ENCODE measurements around the gene TEX10.
A peak's percentile ranks its signal among the peaks of the same experiment; 100 is the strongest.

TEX10 gene

GRCh38 chr9:100295240-100295639 lies 57.5 kb downstream of the TEX10 start:
- no peaks in the 10 kb centered on the region for H3K9me3 ChIP-seq (ENCODE audit: control insufficient read depth, insufficient read depth, low read depth, low read length)
- H3K27ac ChIP-seq (ENCODE audit: extremely low read depth, low read depth, low read length): no peak overlapping the region
- ChIA-PET POLR2A (no interaction called here), CTCF (interaction anchor here (0.6 to 1.1 kb wide), 2 partner anchors 27 to 268 kb away, joined by 5 to 6 read pairs; no protein-coding TSS in a partner anchor)
- H3K36me3 ChIP-seq (ENCODE audit: control insufficient read depth in 2 of 2, insufficient read depth in 1 of 2, low read length in 2 of 2): peaks cover 8 to 98% of the 10 kb centered on the region in 2 experiments
- H3K4me1 ChIP-seq (ENCODE audit: control insufficient read depth, insufficient read depth, low read length): no peaks in the 10 kb centered on the region
- no peak overlapping the region for H3K4me3 ChIP-seq (ENCODE audit: low read depth, low read length)
- TF ChIP-seq ZNF529 (tag by site-specific recombination; IDR thresholded peaks at IDR 0.05; ENCODE audit: insufficient replicate concordance): no peak
- TF ChIP-seq ZNF24 (tag by site-specific recombination; IDR thresholded peaks at IDR 0.05): no peak
- no peak for TF ChIP-seq ZNF791 (tag by site-specific recombination; IDR thresholded peaks at IDR 0.05)
- no peak for TF ChIP-seq ZNF26 (tag by site-specific recombination; IDR thresholded peaks at IDR 0.05)
- no peak for TF ChIP-seq ZNF266 (tag by site-specific recombination; IDR thresholded peaks at IDR 0.05; ENCODE audit: low read depth)
- TF ChIP-seq ZSCAN16 (tag by site-specific recombination; IDR thresholded peaks at IDR 0.05): no peak
- no peak for TF ChIP-seq ZBTB21 (tag by site-specific recombination; IDR thresholded peaks at IDR 0.05)
- TF ChIP-seq FEZF1 (tag by site-specific recombination; IDR thresholded peaks at IDR 0.05): no peak
- TF ChIP-seq ZNF571 (tag by site-specific recombination; IDR thresholded peaks at IDR 0.05): no peak

- ChIA-PET CTCF (interaction anchor here (0.6 kb wide), 1 partner anchor 1503 kb away, joined by 3 read pairs; no protein-coding TSS in a partner anchor), POLR2A (no interaction called here)
- peaks cover 12 to 97% of the 10 kb centered on the region in 2 experiments for H3K36me3 ChIP-seq (ENCODE audit: control insufficient read depth in 2 of 2, insufficient read depth in 1 of 2, low read length in 2 of 2)
- H3K4me1 ChIP-seq (ENCODE audit: control insufficient read depth, insufficient read depth, low read length): no peaks in the 10 kb centered on the region
- no peak overlapping the region for H3K4me3 ChIP-seq (ENCODE audit: low read depth, low read length)
- H3K9me3 ChIP-seq (ENCODE audit: control insufficient read depth, insufficient read depth, low read depth, low read length): no peaks in the 10 kb centered on the region
- H3K27ac ChIP-seq (ENCODE audit: extremely low read depth, low read depth, low read length): no peak overlapping the region
- TF ChIP-seq SCRT2 (tag by site-specific recombination; IDR thresholded peaks at IDR 0.05) (peak; percentile 57), ZNF26 (tag by site-specific recombination; IDR thresholded peaks at IDR 0.05) (no peak), ZSCAN18 (tag by site-specific recombination; IDR thresholded peaks at IDR 0.05) (no peak), ZNF311 (tag by site-specific recombination; IDR thresholded peaks at IDR 0.05; ENCODE audit: borderline replicate concordance) (no peak), ZNF239 (tag by site-specific recombination; IDR thresholded peaks at IDR 0.05) (no peak), ZNF350 (tag by site-specific recombination; IDR thresholded peaks at IDR 0.05) (no peak), ZBTB21 (tag by site-specific recombination; IDR thresholded peaks at IDR 0.05) (no peak), CTCF (tag by site-specific recombination; IDR thresholded peaks at IDR 0.05) (no peak)
Observed at GRCh38 chr9:100294806-100295205, 57.9 kb downstream of the TEX10 start.

GRCh38 chr9:100294341-100294740 lies 58.4 kb downstream of the TEX10 start:
- ChIA-PET CTCF (interaction anchor here (0.6 kb wide), 1 partner anchor 1502 kb away, joined by 3 read pairs; no protein-coding TSS in a partner anchor), POLR2A (no interaction called here)
- TF ChIP-seq ZNF221 (tag by site-specific recombination; IDR thresholded peaks at IDR 0.05; ENCODE audit: borderline replicate concordance): no peak
- TF ChIP-seq ZNF366 (tag by site-specific recombination; conservative IDR thresholded peaks at IDR 0.05): no peak
- TF ChIP-seq RBAK (tag by site-specific recombination; IDR thresholded peaks at IDR 0.05): no peak
- no peak for TF ChIP-seq PRDM1 (tag by site-specific recombination; IDR thresholded peaks at IDR 0.05)
- TF ChIP-seq ZSCAN4 (tag by site-specific recombination; IDR thresholded peaks at IDR 0.05): no peak
- no peak for TF ChIP-seq GFI1B (tag by site-specific recombination; IDR thresholded peaks at IDR 0.05)
- no peak for TF ChIP-seq ZNF473 (tag by site-specific recombination; IDR thresholded peaks at IDR 0.05)
- no peaks in the 10 kb centered on the region for H3K9me3 ChIP-seq (ENCODE audit: control insufficient read depth, insufficient read depth, low read depth, low read length)
- no peak overlapping the region for H3K4me3 ChIP-seq (ENCODE audit: low read depth, low read length)
- no peaks in the 10 kb centered on the region for H3K4me1 ChIP-seq (ENCODE audit: control insufficient read depth, insufficient read depth, low read length)
- peaks cover 13 to 97% of the 10 kb centered on the region in 2 experiments for H3K36me3 ChIP-seq (ENCODE audit: control insufficient read depth in 2 of 2, insufficient read depth in 1 of 2, low read length in 2 of 2)
- no peak overlapping the region for H3K27ac ChIP-seq (ENCODE audit: extremely low read depth, low read depth, low read length)
